GM20000 (cell line): ENCODE results near the gene EFTUD2.

Experiments used
- DNase-seq: peaks from one replicate; pipeline ENCODE4 v3.0.0; 2012; ENCODE audit warnings: low spot score
- TF ChIP-seq, protein P1 (sequence below): IDR thresholded peaks from 2 replicates; pipeline ENCODE4 v1.5.1; 2012; ENCODE audit warnings: mild to moderate bottlenecking, control low read depth; ENCODE audit errors: extremely low read depth, missing control alignments

The EFTUD2 gene

DNA sequence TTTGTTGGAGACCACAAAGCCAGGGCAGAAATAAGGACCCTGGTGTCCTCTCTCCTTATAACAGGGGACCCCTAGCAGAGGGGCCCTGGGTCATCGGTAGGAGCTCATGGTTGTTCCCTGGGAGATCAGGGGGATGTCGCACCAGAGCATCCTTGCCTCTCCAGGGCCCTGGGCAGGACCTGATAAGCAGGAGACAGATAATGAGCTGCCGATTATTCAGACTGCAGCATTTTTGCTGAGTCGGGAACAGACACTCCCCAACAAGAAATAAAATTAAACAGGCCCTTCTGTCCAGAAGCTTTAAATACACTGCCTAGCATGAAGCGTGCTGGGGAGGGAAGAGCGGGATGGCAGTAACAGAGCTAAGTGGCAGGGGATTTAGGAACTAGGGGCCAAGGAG lies 31.4 kb upstream of the EFTUD2 start:
- no peak for DNase-seq
- TF ChIP-seq, protein P1, sequence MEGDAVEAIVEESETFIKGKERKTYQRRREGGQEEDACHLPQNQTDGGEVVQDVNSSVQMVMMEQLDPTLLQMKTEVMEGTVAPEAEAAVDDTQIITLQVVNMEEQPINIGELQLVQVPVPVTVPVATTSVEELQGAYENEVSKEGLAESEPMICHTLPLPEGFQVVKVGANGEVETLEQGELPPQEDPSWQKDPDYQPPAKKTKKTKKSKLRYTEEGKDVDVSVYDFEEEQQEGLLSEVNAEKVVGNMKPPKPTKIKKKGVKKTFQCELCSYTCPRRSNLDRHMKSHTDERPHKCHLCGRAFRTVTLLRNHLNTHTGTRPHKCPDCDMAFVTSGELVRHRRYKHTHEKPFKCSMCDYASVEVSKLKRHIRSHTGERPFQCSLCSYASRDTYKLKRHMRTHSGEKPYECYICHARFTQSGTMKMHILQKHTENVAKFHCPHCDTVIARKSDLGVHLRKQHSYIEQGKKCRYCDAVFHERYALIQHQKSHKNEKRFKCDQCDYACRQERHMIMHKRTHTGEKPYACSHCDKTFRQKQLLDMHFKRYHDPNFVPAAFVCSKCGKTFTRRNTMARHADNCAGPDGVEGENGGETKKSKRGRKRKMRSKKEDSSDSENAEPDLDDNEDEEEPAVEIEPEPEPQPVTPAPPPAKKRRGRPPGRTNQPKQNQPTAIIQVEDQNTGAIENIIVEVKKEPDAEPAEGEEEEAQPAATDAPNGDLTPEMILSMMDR, result no peak

DNA sequence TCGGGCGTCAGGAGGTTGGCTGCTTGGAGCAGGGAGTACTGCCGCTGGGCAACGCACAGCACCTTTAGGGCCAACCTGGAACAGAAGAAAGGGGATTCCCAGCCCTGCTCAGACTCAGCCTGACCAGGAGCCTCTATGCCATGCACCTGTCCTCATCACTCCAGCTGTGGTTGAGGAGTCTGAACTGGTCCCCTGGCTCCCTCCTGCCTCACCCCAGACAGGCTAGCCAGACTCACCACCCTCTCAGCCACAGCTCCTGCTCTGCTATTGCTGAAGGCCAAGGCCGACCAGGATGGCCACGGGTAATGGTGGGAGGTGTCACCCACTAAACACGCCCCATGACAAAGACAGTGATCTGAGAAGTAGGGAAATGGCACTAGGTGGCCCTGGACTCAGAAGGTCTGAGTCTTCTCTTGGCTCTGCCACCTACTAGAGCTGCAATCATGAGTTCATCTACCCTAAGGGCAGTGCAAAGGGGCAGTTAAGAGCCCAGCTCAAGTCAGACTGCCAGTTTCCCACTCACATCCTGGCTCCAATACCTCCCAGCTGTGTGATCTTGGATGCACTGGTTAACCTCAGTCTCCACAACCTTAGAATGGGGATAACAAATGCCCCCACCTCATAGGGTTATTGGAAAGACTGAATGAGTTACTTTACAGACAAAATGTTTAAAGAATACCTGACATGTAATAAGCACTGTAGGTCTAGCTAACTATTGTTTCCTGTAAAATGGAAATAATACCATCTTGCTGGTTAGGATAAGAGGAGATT lies 29.9 kb upstream of the EFTUD2 start:
- TF ChIP-seq, protein P1, result no peak
- no peak for DNase-seq

DNA sequence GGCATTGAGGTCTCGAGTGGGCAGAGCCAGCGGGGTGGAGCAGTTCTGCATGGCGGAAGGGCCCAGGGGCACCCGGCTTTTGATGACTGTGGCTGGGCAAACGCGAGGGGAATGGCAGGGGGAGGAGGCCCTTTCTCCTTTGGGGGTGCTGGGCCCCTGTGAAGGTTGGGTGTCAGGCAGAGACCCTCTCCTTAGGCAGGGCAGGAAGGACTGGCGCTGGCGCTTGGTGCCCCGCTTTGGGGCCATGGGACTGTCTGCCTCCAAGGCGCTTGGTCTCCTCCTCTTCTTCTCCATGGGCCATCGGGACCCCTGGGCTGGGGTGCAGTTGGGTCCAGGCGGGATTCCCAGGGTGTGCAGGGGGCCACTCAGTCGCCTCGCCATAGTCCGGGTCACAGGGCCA lies 28.9 kb upstream of the EFTUD2 start:
- TF ChIP-seq, protein P1, result no peak
- no peak for DNase-seq

DNA sequence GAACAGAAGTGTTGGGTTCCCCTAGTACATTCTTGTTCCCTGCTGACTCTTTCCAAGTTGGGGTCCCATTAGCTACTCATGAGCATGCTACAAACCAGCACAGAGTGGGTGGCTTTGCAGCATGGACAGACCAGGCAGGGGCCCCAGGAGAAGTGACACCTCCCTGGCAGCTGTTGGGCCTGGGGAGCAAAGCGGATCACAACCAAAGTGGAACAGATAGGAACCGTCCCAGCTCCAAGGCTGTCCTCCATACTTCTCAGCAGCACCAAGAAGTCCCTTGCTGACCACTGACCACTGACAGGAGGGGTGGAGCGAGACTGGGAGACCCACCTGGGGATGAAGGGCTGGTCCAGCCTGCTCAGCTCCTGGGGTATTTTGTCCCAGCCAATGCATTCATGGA lies 28.5 kb upstream of the EFTUD2 start:
- TF ChIP-seq, protein P1, result no peak
- DNase-seq, result no peak

DNA sequence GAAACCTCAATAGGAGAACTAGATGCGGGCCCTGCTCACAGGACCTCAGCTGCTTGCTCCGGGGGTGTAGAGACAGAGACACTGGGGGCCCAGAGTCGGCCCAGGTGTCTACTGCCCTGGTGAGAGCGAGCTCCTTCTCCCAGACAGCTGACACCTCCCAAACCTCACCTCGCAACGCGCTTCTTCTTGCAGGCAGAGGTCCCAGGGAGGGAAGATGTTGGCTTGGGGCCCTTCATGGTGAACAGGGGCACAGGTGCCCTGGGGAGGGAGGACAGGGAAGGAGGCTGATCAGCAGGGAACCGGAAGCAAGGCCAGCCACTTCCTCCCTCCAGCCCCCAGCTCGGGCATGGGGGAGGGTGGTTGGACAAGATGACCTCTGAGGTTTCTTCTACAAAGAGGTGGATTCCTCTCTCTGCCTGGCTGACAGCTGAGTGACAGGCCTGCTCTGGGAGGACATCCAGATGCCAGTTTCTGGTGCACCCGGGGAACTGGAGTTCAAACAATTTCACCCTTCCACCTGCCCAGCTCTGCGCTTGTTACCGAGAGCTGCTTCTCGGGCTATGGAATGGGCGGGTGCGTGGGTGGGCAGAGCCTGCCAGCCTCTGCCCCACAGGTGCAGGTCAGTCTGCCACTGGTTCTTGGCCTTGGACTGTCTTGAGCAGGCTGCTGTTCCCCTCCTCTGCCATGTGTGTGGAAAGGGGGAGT lies 27.7 kb upstream of the EFTUD2 start:
- TF ChIP-seq, protein P1, result no peak
- no peak for DNase-seq

DNA sequence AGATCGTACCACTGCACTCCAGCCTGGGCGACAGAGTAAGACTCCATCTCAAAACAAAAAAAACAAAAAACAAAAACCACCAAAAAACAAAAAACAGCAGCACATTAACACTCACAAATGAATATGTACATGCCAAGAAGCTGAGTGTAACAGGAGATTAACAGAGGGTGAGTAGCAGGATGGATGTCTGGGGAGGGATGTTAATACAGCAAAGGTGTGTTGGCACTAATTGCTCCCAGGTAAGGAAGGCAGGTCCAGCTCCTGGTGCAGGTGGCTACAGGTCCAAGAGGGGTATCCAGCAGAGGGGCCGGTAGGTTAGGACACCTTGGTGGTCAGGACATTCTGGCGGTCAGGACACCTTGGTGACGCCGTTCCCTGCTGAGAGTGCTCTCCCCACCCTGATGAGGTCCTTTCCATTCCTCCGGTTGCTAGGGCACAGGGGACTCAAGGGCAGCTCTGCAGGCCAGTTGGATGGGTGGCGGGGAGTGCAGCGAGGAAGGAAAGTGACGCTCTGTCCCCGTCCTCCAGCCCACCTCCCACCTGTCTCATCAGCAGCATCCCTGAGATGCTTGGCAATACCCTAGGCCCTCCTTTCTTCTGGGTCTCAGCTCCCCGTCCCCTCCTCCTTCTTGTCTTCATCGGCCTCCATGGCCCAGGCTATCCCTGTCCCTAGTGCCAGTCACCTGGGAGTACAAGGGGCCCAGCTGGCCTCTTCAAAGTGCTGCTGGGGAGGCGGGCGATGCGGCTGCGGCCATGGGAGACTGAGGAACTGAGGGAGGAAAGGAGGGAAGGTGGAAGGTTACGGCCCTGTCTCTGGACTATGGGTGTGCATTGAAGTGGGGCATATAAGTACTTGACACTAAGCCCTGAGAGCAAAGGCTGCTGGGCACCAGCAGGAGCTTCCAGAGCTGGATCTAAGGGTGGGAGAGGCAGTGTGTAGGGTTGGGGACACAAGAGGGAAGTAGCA lies 26.8 kb upstream of the EFTUD2 start:
- TF ChIP-seq, protein P1, result no peak
- no peak for DNase-seq
